Posterior vena cava (tissue), 2 donors: Measurements from ENCODE around the gene ETV3. TPM values are rescaled to one million over a fixed set of nuclear protein-coding genes. Genes with fewer than 3 reads are reported as not detected.
"Not testable (repeated sequence)": the region's sequence is repeated elsewhere in the genome, so short reads cannot be mapped to it uniquely, and the experiment has no call there.

Source experiments
- DNase-seq: peaks from one replicate; pipeline ENCODE4 v3.0.0-alpha.2; 2020; ENCODE audit warnings: low spot score
- intact Hi-C, 2 donors: fragments of 100-400 bp; cut with DNase I; formaldehyde crosslinking; loops; one replicate each; pipeline versions ENCODE4 v1.14.1 to v1.14.2; 2022 to 2023
- long read RNA-seq, 2 donors: library from polyadenylated mRNA; unstranded; transcript quantifications; one replicate each; pipeline ENCODE4 v2.0.0, GENCODE V29; 2020 to 2021
- total RNA-seq, 2 donors: library from RNA; stranded (reverse); fragmentation: NEBNext Ultra II Directional; extraction: Animal tissue kit (Norgen Biotek cat#: 25700); gene quantifications; one replicate each; pipeline ENCODE4 v1.2.1, GENCODE V29; 2021
- donor health status: DM: yes; HTN: yes; CAD: no.
- donor health status: DM: yes; HTN: yes; CAD: no.

ETV3 gene
- 10 to 100 TPM; 25.6 to 28.1 TPM for total RNA-seq
- long read RNA-seq, donor 1 = 0 reads
- long read RNA-seq, donor 2, partial matches to known transcripts = 0 of 1 reads
- long read RNA-seq, donor 2, other reads (novel, unspliced or antisense) = 1 of 1 reads

DNA sequence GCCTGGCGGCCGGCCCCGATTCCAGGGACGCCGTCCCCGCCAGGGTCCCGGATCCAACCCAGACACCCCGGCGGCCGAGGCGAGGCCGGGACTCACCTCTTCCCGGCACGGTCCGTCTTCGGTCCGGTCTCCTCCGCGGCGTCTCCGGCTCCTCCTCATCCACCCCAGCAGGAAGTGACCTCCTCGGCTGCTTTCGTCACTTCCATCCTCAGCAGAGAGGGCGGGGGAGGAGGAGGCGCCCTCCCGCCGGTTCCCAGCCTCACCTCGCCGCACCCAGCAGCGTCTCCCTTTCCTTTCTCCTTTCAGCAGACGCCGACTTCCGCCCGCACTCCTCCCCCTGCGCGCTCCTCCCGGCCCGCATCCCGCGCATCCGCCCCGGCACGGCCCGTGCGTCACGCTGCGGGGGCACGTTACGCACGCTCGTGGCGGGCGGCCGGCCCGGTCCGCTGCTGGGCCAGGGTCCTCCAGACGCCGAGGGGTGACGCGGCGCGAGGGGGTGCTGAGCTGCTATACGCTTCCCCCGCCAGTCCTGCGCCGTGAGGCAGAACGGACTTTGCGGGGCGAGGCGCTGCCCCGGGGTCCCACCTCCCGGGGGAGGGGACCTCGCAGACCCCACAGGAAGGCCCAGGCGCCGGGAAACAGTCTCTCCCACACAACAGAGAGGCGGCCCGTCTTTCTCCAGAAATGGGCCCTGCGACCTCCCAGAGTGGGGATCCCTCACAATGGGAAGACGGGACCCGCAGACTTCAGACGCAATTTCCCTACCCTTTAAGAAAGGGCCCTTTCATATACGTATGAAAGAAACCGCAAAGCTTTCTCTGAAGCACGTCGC is at the start of gene ETV3:
Gene ETV3 (minus strand): TSS at position 176 of the 832 bp plus-strand sequence. CDS start 2,043 bp downstream, outside the sequence.
- intact Hi-C loops = loop anchor here in 1 of 2 donors (1.0 kb wide), 1 partner anchor 32 kb away; no protein-coding TSS in a partner anchor
- peak; percentile 97 for DNase-seq

DNA sequence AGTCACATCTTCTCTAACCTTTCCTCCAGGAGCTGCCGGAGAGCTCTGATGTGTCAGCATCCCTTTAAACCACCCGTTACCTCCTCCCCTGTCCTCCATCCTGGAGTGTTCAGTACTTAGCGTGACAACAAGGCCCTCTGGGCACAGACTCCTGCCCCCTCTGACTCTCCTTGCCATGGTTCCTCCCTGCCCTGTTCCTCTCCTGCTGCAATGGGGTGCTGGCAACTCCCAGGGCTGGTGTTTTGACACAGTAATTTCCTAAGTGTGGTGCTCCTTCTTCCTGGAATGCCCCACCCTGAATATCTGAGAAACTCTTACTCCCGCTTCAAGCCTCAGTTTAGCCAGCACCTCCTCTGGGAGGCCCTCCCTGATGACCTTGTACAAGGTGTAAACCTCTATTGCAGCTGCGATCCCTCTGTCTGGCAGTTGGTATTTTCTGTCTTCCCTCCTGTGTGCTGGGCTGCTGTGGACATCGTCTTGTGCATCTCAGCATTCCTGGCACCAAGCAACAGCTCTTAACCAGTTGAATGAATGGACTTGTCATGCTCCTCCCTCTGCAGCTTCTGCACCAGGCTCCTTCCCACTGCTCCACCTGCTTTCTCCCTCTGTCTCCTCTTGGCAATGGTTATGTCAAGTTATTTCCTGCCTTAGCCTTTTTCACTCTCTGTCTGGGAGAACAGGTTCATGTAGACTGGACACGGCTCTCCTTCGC is 48.2 kb upstream of the ETV3 start:
- DNase-seq = no peak
- intact Hi-C loops = no loop called here

DNA sequence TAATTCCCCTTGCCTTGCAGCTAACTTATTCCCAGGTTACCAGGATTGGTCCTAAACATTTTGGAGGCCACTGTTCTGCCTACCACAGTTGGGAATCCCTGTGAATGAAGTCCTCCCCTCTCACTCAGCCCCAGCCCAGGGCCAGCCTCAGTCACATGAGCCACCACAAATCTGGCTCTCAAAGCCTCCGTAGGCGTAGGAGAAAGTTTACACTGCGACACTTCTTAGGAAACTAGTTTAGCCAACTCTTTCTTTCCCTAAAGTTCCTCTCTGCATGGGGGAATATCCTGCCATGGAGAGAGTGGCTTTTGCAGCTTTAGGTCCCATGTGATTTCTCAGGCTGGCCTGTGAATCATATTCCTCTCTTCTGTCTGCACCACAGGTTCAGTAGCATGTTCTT is 45.7 kb upstream of the ETV3 start:
- DNase-seq = no peak
- intact Hi-C loops = no loop called here

DNA sequence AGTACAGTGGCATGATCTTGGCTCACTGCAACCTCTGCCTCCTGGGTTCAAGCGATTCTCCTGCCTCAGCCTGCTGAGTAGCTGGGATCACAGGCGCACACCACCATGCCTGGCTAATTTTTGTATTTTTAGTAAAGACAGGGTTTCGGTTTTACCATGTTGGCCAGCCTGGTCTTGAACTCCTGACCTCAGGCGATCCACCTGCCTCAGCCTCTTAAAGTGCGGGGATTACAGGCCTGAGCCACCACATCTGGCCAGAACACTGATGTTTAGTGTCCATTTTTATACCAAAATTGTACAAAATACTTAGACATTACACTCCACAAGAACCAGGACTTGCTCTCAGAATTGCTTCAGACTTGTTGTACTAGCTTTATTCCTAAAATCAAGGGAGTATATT is 44.2 kb upstream of the ETV3 start:
- DNase-seq, intact Hi-C loops: not testable (repeated sequence)

DNA sequence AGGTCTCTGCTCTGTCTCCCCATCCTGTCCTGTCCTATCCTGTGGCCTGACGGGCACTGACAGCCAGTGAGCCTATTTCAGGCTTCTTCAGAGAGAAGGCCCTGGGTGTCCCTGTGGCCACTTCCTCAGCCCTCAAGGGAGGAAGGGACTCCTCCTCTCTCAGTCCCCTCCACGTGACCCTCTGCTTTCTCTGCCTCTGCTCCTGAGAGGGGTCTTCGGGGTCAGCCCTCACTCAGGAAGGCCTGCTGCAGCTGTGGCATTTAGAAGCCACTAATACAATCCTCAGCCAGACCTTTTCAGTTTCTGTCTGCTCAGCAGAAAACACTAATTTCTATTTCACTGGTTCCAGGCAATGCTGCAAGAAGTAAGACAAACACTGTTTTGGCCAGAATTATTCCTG is 43.6 kb upstream of the ETV3 start:
- intact Hi-C loops = no loop called here
- no peak for DNase-seq

DNA sequence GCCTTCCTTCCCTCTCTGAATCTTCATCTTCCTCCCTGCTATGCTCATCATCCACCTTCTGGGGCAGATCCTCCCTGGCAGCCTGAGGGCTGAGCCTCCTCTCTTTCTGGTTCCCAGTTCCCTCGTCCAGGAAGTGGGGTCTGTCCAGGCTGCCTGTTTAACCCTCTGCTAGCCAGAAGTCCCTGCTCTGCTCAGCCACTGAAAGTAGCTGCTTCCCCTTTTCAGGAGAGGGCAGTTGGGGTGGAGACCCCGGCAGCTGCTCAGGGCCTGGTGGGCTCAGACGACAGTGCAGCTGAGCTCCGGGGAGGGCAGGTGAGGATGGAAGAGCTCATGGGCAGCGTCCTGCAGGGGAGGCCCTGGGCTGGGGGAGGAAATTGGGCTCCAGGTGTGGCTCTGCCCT is 43.1 kb upstream of the ETV3 start:
- no peak for DNase-seq
- intact Hi-C loops = no loop called here

DNA sequence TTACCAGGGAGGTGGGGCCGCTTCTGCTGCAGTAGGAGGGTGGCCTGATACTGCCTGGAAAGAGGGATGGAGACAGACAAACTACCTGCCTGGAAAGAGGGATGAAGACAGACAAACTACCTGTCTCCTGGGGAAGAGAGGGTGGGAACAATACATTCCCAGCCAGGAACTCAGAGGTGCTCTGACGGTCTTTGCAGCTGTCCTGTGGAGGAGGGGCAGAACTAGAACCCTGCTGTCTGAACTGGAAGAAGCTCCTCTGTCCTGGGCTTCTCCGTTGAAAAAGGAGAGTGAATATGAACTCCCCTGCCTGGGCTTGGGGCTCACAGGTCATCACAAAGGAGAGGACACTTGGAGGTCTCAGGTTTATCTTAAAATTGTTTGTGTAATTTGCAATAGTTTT is 40.3 kb upstream of the ETV3 start:
- intact Hi-C loops = loop anchor here (10.0 kb wide), 2 partner anchors 306 to 316 kb away; no protein-coding TSS in a partner anchor
- no peak for DNase-seq

DNA sequence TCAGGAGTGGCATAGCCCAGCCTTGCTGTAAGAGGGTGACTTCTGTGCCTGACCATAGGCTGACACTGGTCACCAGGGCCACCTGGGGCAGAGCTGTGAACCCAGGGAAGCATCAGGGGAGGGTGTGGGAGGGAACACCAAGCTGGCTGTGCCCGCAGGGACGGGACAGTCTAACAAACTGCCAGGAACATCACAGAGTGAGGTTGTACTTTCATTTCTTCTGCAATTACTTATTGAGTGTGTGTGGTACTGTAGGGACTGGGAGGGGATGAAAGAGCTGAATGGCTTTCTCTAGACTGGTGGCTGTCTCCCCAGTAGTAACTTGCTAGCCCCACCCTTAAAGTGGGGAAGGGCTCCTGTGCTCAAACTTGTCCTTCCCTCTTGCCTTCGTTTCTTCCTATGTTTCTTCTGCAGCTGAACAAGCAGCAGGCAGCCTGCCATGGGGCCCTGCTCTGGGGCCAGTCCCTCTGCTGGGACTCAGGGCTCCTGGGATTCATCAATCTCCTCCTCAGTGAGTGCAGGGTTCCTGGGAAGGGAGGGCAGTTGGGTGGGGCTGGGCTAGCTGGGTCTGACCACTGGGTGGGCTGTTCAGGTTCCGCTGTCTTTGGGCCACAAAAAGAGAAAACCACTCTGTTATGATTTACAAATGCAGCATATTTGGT is 39.7 kb upstream of the ETV3 start:
- intact Hi-C loops = loop anchor here (10.0 kb wide), 2 partner anchors 307 to 317 kb away; no protein-coding TSS in a partner anchor
- no peak for DNase-seq

DNA sequence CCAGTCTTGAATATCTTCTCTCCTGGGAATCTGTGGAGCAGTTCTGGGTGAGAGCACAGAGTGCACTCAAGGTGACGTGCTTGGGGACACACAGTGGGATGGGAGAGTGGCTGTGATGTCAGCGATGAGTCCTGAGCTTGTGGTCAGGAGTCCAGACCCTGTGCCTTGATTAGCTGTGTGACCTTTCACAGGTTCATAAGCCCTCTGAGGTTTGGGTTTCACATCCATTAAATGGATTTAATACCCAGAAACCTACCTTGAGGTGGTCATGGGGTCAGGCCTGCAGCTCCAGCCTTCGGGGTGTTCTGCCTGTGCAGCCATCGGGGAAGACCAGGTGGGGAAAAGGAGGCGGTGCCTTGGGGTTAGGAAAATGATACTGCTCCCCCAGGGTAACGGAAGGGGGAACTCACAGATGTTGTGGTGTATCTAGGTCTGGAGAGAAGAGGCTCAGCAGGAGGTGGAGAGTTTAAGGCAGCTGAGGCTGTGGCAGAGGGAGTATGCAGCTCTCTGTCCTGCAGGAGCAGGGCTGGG is 38.5 kb upstream of the ETV3 start:
- DNase-seq = no peak
- intact Hi-C loops = loop anchor here (10.0 kb wide), 2 partner anchors 308 to 318 kb away; no protein-coding TSS in a partner anchor

DNA sequence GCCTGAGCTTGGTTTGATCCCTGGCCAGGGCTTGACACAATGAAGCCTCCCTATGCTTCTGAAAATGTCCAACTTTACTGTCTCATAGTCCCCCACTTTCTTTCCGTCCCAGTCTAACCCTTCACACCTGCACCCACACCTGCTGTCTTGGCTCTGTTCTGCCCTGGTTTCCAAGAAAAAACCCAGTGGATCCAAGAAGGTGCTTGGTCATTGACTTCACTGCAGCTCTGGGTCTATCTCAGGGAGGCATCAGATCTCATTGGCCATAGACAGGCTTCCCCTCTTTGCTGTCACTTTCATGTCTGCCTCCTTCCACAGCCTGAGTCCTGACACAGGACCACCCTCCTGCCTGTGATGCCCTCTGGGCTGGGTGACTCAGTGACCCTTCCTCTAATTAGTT is 37.8 kb upstream of the ETV3 start:
- intact Hi-C loops = loop anchor here (10.0 kb wide), 2 partner anchors 309 to 319 kb away; no protein-coding TSS in a partner anchor
- DNase-seq = no peak

DNA sequence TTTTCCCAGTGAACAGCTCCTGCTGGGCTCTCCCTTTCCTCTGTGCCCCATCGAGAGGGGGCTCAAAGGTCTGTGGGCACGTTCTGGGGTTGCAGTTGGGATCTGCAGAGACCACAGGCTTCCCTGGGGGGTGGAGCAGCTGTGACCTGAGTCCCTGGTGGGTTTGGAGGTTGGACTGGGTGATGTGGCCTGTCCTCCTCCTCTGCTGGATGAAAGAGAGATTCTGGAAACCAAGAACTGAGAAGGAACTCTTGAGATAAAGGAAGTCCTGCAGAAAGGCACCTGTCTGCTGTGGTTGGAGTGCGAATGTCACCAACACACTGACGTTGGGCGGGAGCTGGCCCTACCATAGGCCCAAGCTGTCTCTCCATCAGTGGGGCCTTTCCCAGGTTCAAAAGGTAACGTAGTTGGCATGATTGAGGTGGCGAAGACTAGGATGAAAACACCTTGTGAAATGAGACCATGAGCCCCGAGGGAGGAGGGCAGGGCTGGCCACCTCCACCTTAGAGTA is 35.8 kb upstream of the ETV3 start:
- intact Hi-C loops = loop anchor here (10.0 kb wide), 2 partner anchors 311 to 321 kb away; no protein-coding TSS in a partner anchor
- no peak for DNase-seq

DNA sequence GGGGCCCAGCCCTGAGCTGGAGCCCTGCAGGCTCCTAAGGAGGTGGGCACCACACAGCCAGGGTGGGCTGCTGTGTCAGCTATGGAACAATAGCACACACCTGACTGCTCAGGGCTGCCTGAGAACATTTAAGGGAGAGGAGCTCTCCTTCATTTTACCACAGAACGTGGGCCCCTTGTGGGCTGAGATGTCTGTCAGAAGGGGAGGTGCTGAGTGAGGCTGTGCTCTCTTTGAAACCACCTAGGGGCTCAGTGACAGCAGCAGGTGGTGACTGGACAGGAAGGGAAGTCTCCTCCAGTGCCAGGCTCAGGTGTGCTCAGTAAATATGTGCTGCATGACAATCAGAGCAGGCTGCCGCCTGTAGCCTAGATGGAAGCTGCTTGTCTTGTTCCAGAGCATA is 35.0 kb upstream of the ETV3 start:
- intact Hi-C loops = loop anchor here (10.0 kb wide), 2 partner anchors 312 to 322 kb away; no protein-coding TSS in a partner anchor
- DNase-seq = not testable (repeated sequence)

DNA sequence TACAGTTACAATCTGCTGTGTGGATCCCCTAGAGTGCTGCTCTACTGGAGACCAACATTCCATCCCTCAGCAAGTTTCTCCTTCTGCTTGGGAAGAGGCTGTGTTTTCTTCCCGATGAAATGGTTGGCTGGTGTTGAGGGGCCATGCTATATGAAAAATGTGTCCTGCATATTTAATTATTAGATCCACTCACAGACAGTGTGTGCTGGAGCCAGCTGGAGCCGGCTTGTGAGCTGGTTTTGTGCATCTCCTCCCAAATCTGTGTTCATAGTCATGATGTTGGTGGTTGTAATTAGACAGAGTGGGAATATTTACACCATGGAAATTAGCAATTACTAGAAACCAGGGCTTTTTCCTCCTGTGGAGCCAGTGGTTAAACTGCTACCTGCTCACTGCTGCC is 34.4 kb upstream of the ETV3 start:
- not testable (repeated sequence) for DNase-seq
- intact Hi-C loops = loop anchor here (10.0 kb wide), 2 partner anchors 312 to 322 kb away; no protein-coding TSS in a partner anchor

DNA sequence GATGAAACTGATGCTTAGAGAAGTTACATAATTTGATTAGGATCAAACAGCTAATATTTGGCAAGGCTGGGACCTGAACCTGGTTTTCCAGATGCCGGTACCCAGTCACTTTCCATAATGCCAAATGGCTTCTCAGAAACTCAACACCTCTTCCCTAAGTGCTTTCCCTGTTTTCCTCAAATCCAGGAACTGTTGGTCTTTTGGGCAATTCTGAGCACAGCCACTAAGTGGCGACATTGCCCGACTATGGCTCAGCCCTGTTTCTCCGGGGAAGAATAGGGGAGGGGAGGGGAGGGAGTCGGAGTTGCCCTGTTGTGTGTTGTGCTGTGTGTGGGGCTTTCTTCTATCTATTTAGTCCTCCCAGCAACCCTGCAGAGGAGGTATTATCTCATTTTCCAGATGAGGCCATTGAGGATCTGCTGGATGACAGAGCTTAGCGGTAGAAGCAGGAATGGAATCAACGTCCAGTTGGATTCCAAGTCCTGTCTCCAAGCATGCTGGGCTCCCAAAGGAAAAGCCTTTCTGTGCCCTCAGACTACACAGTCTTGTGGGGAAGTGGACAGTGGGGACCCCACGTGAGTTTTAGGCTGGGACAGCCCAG is 33.8 kb upstream of the ETV3 start:
- DNase-seq = not testable (repeated sequence)
- intact Hi-C loops = loop anchor here (10.0 kb wide), 2 partner anchors 313 to 323 kb away; no protein-coding TSS in a partner anchor

DNA sequence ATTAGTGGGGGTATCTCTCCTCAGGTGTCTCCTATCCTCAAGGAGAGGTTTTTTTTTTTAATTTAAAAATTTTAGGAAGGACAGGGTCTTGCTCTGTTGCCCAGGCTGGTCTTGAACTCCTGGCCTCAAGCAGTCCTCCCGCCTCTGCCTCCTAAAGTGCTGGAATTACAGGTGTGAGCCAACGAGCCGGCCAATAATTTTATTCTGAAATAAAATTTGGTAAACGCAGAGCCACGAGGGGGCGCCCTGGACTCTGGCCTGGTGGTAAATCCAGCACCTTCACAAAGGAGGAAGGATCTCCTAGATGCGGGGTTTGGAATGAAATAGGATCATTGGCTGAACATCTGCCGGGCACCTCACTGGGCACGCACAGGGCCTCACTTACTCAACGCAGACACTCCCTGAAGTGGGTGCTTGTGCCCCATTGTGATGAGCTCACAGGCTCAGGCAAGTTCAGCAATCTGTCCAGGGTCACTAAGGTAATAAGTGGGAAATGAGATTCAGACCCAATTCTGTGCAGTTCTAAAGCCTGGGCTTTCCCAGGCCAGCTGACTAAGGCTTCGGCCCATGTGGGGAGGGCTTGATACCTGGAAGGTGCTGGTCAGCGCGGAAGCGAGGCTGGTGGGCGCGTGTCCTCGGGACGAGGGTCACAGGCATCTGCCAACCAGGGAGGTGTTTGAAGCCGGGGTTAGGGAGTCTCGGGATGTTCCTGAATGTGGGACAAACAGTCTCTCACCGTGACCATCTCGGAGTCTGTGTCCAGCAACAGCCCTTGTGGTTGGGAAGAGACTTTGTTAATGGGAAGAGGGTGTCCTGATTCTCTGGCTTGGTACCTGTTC is 32.7 kb upstream of the ETV3 start:
- intact Hi-C loops = loop anchor here (10.0 kb wide), 2 partner anchors 314 to 324 kb away; no protein-coding TSS in a partner anchor
- no peak for DNase-seq

DNA sequence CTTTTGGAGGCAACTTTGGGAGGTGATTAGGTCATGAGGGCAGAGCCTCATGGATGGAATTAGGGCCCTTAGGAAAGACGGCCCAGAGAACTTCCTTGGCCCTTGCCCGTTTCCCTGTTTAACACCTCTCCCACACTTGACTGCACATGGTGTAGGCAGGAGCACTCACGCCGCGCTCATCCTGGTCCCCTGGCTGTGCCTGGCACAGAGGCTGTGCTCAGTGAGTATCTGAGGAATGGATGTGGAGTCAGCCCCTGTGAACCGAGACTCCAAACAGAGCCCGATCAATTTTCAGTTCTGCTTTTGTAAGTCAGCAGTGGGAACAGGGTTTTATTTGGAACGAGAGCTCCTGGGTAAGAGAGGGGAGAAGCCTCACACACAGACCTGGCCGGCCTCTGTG is 29.8 kb upstream of the ETV3 start:
- intact Hi-C loops = no loop called here
- DNase-seq = no peak

DNA sequence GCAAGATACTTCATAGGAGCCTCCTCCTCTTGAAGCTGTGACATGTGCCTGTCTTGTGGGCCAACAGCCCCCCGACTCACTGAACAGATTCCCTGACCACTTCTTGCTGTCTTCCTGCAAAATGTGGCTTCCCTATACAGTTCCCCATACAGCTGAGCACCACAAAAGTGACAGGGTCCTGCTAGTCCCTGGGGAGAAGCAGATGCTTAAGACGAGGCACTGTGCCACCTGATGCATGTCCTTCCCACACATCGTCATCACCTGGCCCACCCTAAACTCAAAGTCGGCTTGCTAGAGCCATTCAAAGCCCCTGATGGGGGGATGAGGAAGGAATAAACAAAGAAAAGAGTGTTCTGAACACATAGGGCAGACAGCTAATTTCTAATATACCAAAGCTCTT is 29.2 kb upstream of the ETV3 start:
- intact Hi-C loops = no loop called here
- DNase-seq = no peak
